GM18907 (cell line): ENCODE data around the gene MYL2.

Source experiments
- ATAC-seq: cut with Tn5 transposase; IDR thresholded peaks from one replicate; pipeline ENCODE4 v1.9.1; 2021; ENCODE audit warnings: mild to moderate bottlenecking, moderate library complexity; ENCODE audit not compliant: unreplicated experiment

Gene MYL2

DNA sequence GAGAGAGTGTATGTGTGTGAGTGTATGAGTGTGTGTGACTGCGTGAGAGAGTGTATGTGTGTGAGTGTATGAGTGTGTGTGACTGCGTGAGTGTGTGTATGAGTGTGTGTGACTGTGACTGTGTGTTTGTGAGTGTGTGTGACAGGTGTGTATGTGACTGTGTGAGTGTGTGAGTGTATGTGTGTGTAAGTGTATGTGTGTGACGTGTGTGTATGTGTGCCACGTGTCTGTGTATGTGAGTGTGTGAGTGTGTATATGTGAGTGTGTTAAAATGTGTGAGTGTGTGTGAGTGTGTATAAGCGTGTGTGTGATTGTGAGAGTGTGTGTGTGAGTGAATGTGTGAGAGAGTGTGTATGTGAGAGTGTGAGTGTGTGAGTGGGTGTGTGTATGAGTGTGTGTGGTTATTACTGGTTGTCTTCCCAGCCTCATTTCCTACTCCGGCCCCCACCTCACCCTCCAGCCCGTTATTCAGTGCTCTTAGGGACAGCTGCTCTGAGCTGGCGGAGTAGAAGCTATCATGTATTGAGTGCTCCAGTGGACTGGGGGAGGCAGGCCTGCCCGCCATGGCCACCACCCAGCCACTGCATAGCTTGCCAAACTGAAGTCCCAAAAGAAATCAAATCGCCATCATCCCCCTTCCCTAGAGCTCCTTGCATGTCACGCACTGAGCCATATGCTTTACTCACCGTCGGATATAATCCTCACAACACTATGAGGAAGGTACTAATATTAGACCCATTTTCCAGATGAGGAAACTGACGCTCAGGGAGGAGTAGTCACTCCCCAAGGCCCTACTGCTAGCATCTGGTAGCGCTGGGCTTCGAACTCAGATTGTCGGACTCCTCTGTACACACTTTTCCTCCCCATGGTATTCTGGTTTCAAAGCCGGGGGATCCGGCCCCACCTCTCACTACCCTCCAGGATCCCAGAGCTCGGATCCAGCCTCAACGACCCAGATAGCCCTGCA is 10.3 kb upstream of the MYL2 start:
- no peak for ATAC-seq

DNA sequence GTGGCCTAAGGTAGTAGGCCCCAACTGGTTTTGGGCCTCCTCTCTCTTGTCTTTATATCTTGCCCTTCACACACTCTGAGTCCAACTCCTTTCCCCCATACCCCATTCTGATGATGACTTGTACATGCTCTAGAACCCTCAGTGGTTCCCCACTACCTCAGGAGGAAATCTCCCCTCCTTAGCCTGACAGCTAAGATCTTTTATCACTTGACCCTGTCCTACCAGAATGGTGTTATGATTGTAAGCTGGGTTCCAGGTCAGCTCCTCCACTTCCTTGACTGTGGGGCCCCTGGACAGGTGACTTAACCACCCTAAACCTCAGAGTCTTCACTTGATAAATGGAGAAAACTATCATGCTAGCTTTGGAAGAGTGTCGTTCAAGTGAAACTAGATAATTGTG is 9.4 kb upstream of the MYL2 start:
- no peak for ATAC-seq

- ATAC-seq = no peak
Observed at GRCh38 chr12:110928700-110929099, 8.3 kb upstream of the MYL2 start.

DNA sequence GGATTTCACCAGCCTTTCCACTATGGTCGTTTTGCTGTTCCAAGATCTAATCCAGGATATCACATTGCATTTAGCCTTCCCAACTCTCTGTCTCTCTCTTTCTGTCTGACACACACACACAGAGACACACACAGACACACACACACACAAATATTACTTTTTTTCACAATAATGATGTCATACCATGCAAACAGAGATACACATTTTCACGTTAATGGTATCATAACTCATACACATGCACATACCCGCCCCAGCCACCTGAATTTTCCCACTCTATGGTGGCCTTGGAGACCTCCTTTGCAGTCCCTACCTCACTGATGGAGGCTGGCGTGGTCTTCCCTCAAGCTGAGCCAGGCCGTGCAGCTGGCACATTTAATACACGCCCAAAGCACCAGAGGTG is 7.2 kb upstream of the MYL2 start:
- no peak for ATAC-seq

GRCh38 chr12:110923692-110924334 is 3.4 kb upstream of the MYL2 start:
- no peak for ATAC-seq

GRCh38 chr12:110923192-110923591 is 2.8 kb upstream of the MYL2 start:
- ATAC-seq = no peak

GRCh38 chr12:110922652-110923051 is 2.3 kb upstream of the MYL2 start:
- ATAC-seq = no peak

GRCh38 chr12:110921262-110921661 is 883 bp upstream of the MYL2 start:
- no peak for ATAC-seq

DNA sequence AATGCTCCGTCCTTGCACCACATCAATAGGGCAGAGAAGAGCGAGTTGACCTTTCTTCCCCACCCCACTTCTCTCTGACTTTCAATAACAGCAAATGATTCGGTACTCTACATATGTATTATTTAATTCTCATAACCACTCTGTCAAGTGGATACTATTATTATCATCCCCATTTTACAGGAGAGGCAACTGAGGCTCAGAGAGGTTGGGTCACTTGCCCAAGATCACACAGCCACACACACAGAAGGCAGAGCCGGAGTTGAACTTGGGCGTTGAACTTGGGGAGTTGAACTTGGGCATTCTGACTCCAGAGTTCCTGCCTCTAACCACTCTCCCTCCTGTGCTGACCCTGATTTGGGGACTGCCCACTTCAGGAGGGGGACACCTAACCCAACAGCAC is 659 bp downstream of the MYL2 start:
- ATAC-seq = no peak

DNA sequence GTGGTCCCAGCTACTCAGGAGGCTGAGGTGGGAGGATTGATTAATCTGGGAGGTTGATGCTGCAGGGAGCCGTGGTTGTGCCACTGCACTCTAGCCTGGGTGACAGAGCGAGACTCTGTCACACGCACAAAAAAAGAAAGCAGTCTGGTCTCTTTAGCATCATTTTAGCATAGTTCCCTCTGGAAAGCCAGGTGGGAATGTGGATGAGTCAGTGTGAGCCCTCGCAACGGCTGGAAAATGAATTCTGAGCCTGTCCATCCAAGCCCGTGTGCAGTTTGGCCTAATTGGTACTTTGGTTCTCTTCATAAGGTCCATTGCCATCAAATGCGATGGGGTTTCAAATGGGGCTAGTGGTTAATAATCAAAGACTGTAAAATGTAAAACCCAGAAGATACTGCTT is 2.4 kb downstream of the MYL2 start:
- ATAC-seq = no peak

DNA sequence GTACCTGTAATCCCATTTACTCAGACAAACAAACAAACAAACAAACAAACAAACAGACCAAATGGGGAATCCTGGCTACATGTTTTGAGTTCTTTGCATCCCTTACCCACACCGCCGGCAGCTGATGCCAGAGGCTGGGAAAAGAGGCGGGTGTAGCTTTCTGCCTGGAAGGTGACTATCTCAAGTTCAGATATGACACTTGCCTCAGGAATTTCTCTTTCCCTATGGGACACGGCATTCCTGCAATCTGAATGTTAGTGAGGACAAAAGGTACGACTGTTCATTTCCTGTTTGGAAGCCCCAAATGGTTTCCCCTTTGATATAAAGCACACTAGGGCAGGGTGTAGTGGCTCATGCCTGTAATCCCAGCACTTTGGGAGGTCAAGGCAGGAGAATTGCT is 2.9 kb downstream of the MYL2 start:
- no peak for ATAC-seq

GRCh38 chr12:110916295-110916875 is 4.0 kb downstream of the MYL2 start:
- ATAC-seq = no peak

DNA sequence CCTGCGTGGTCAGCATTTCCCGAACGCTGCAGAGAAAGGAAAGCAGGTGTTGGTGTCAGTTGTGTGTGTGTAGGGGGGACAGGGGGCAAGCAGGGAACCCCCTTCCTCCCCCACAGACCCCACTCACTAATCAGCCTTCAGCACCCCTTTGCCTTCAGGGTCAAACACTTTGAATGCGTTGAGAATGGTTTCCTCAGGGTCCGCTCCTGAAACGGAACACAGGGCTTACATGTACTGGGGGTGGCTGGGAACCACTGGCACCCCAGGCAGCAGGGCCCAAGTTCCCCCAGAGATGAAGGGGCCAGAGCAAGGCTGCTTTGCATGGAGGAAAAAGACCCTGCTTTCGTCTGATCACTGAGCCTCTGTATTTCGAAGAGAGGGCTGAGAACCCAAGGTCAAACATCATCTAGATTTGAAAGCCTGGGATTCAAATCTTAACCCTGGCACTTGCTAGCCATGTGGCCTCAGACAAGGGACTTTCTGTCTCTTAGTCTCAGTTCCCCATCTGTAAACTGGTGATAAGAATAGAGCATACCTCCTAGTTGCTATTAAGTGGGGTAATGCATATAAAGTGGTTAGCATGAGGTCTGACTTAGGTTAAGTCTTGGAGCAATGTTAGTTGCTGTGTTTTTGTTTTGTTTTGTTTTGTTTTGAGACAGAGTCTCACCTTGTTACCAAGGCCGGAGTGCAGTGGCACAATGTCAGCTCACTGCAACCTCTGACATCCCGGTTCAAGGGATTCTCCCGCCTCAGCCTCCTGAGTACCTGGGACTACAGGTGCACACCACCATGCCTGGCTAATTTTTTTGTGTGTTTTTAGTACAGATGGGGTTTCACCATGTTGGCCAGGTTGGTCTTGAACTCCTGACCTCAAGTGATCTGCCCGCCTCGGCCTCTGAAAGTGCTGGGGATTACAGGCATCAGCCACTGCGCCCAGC is 7.0 kb downstream of the MYL2 start:
- peak; percentile 96 for ATAC-seq

- ATAC-seq = no peak
Observed at GRCh38 chr12:110912263-110912662, 8.1 kb downstream of the MYL2 start.

DNA sequence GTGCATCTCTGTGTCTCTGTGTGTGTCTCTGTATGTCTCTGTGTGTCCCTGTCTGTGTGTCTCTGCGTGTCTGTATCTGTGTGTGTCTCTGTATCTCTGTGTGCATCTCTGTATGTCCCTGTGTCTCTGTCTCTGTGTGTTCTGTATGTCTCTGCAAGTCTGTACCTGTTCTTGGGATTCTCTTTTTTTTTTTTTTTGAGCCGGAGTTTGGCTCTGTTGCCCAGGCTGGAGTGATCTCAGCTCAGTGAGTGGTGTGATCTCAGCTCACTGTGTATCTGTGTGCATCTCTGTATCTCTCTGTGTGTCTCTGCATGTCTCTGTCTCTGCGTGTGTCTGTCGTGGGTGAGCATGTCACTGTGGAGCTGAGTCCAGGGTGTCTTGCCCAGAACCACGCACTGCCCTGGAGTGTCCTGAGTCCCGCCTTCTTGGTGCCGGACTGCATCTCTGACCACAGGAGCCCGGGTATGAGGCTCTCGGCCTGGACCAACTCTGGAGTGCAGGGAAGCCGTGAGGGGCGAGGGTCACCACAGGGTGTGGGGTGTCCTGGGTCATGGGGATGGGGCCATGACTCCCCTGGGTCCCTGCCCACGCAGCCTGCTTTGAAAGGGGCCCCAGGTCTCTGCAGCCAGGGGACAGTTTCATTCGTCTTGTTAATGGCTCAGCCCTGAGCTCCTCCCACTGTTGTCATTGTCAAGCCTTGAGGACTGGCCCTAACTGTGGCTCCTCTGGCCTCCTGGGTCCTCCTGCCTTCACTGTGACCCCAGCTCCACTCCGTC is 11.8 kb downstream of the MYL2 start:
- ATAC-seq = no peak

DNA sequence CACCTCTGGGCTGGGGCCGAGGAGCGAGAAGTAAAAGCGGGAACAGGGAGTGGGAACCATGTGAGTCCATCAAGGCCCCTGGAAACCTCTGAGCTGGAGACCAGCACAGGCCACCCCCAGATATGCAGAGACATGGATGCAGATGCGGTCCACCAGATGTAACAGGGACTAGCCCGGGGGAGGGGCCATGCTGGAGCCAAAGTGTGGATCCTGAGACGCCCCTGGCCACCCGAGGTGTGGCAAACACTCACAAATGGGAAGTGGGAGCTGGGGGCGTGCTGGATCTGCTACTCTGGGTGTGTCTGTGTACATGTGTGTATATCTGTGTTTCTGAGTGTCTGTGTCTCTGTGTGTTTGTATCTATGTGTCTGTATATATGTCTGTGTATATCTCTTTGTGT is 12.8 kb downstream of the MYL2 start:
- ATAC-seq = no peak

DNA sequence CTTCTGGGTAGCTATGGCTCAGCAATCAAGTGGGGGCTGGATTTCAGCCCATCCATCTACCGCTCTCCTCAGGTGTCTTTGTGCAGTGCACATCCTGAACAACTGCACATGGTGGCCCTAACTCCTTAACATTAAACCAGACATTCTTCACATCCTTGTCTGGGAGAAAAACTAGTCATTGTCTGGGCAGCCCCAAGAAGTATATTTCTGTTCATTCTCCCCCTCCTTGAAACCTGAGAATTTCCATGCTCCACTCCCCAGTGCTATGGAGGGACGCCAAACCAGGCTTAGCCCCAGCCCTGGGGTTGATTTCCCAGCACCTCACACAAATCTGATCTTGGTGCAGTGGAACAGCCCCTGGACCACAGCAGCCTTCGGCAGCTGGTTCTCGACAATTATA is 13.4 kb downstream of the MYL2 start:
- no peak for ATAC-seq

DNA sequence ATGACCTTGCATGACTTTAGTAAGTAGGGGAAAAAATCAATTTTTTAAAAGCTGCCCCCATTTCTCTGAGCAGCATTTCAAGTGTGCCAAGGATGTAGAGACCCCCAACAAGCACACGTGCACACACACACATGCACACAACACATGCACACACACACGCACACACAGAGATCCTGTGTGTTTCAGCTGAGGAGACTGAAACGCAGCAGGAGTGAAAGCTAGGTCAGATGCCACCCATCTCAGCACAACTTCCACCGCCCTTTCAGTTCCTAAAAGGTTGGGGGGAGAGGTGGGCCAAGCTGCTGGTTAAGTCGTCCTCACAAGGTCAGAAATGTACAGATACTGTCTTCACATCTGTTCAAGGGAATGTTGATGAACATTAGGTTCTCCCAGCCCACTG is 13.9 kb downstream of the MYL2 start:
- peak; percentile 46 for ATAC-seq

GRCh38 chr12:110906083-110906482 is 14.3 kb downstream of the MYL2 start:
- no peak for ATAC-seq

DNA sequence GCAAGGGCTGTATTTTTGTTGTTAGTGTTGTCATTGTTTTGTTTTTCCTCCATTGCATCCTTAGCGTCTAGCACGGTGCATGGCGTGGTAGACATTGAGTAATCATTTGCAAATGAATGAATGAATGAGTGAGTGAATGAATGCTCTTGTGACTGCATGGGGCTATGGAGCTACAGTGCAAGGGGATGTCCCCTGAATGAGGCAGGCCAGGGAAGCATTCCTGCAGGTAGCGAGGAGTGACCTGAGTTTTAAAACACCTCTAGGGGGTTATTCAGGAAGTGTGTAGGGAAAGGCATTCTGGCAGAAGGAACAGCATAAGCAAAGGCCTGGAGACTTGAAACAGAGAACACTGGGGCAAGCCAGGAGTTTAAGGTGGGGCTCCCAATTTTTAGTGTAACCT is 16.9 kb downstream of the MYL2 start:
- no peak for ATAC-seq
